ENCODE measurements around the gene BIRC5.

BIRC5 gene

GRCh38 chr17:78236362-78237127 lies 22.5 kb downstream of the BIRC5 start:
- no peak overlapping the region for H3K4me3 ChIP-seq (ENCODE audit: low read depth, low read length)
- TF ChIP-seq CTCF (IDR thresholded peaks at IDR 0.05; ENCODE audit: borderline replicate concordance, insufficient read depth, low read depth, low read length) = no peak

GRCh38 chr17:78237401-78238012 lies 23.5 kb downstream of the BIRC5 start:
- H3K4me3 ChIP-seq (ENCODE audit: low read depth, low read length) = no peak overlapping the region
- TF ChIP-seq CTCF (IDR thresholded peaks at IDR 0.05; ENCODE audit: borderline replicate concordance, insufficient read depth, low read depth, low read length) = no peak

GRCh38 chr17:78238823-78239488 lies 24.9 kb downstream of the BIRC5 start:
- TF ChIP-seq CTCF (IDR thresholded peaks at IDR 0.05; ENCODE audit: borderline replicate concordance, insufficient read depth, low read depth, low read length) = no peak
- H3K4me3 ChIP-seq (ENCODE audit: low read depth, low read length) = no peak overlapping the region

- no peak for TF ChIP-seq CTCF (IDR thresholded peaks at IDR 0.05; ENCODE audit: borderline replicate concordance, insufficient read depth, low read depth, low read length)
- H3K4me3 ChIP-seq (ENCODE audit: low read depth, low read length) = no peak overlapping the region
Observed at GRCh38 chr17:78239489-78239931, 25.5 kb downstream of the BIRC5 start.

- H3K4me3 ChIP-seq (ENCODE audit: low read depth, low read length) = no peak overlapping the region
- no peak for TF ChIP-seq CTCF (IDR thresholded peaks at IDR 0.05; ENCODE audit: borderline replicate concordance, insufficient read depth, low read depth, low read length)
Observed at GRCh38 chr17:78240012-78240655, 26.1 kb downstream of the BIRC5 start.

GRCh38 chr17:78240839-78241238 lies 26.8 kb downstream of the BIRC5 start:
- H3K4me3 ChIP-seq (ENCODE audit: low read depth, low read length) = no peak overlapping the region
- no peak for TF ChIP-seq CTCF (IDR thresholded peaks at IDR 0.05; ENCODE audit: borderline replicate concordance, insufficient read depth, low read depth, low read length)
